Pericardium fibroblast (primary cell): ENCODE results near the gene SMIM30. TPM values are rescaled to one million over a fixed set of nuclear protein-coding genes. Genes with fewer than 3 reads are reported as not detected.

Source experiments
- total RNA-seq: library from RNA; depleted of rRNA; stranded (reverse); fragments of >200 nt; gene quantifications from 2 replicates; pipeline ENCODE4 v1.2.3, GENCODE V29; 2015

SMIM30 gene, protein sequence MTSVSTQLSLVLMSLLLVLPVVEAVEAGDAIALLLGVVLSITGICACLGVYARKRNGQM
- 47.7 and 53.0 TPM in 2 replicates for total RNA-seq

DNA sequence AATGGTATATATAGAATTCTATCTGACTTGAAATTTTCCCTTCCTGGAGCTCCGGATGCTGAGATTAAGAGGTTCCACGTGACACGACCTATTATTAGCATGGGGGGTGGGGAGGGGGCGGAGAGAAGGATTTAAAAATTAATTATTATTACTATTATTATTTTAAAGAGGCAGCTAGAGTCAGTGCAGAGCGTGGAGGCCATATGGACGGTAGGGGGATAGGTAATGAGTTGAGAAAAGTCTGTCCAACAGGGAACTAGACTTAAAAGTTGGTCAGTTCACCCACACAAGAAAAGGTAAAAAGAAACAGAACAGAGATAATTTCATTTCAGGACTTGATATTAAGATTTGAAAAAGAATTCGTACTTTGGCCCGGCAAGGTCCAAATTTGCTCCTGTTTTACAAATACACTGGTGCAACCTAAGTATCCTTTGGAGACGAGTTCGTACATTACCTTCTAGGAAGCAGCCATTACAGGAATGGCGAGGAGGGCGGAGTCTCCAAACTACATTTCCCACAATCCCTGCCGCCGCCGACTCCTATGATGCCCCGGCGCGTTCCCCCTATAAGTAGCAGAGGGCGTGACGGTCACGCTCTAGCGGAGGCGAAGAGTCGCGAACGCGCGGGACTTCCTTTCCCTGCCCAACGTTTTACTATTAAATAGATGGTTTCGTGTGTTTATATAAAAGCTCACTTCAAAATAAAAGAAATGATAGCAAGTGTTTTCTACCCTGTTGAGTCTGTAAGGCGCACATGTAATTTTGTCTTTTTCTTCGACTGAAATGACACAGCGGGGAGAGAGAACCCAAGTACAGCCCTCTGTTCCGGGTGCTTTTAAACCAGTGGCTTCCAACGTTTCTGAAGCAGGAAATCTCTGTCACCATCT lies at the start of gene SMIM30:
TSS of gene SMIM30 (minus strand) at position 481 of the 886 bp plus-strand sequence. CDS start 976 bp downstream, outside the sequence.

DNA sequence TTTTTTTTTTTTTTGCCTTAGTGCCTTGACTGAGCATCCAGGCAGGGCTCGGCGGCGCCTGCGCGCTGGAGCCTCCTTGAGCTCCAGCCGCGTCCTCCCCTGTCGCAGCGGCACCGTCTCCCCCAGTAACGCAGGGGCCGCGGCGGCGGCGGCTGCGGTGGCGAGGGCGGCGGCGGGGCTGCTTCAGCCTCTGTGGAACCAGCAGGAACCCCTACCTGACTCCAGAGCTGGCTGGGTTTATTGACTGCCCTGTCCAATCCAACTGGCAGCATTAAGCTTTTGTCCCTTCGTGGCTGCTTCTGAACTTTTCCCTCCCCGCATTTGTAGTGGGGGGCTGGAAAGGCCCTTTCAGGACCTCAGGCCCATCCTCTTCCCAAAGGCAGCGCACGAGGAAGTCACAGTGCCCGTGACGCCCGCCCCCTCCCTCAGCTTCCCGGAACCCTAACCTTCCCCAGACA lies 31.9 kb downstream of the SMIM30 start, which contains the start of gene GPR85:
TSS of gene GPR85 (minus strand) at position 397 of the 458 bp plus-strand sequence. CDS start 2,106 bp downstream, outside the sequence.

Other genes starting within 250 kb of the SMIM30 start
- gene GPR85, start 31.7 kb downstream of the SMIM30 start, total RNA-seq: 0.35 and 7.6 TPM in 2 replicates